Lung (tissue), 12 donors: ENCODE data around the gene FBXO27. TPM values are rescaled to one million over a fixed set of nuclear protein-coding genes. Genes with fewer than 3 reads are reported as not detected.

Source experiments
- ATAC-seq: fragments of 200-7000 bp; cut with Tn5 transposase; one replicate; pipeline ENCODE4 v1.9.1; 2020; ENCODE audit warnings: moderate number of reproducible peaks; ENCODE audit not compliant: insufficient read depth, low FRiP score
- DNase-seq, 3 donors: peaks; one replicate each; pipeline ENCODE4 v3.0.0-alpha.2; 2013 to 2017
- H3K27ac ChIP-seq, 2 donors: one replicate each; pipeline ENCODE4 v1.5.1; 2013; ENCODE audit warnings: mild to moderate bottlenecking in 2 of 2, moderate library complexity in 2 of 2, control low read depth in 1 of 2, inconsistent platforms in 1 of 2, low read depth in 1 of 2, low read length in 1 of 2
- H3K27me3 ChIP-seq, 3 donors: one replicate each; pipeline ENCODE4 v1.5.1; 2013; ENCODE audit warnings: low read length in 2 of 3; ENCODE audit not compliant: control insufficient read depth in 3 of 3, insufficient read depth in 3 of 3
- H3K36me3 ChIP-seq, 4 donors: one replicate each; pipeline ENCODE4 v1.5.1; 2013; ENCODE audit warnings: low read length in 4 of 4, mild to moderate bottlenecking in 1 of 4, moderate library complexity in 1 of 4; ENCODE audit not compliant: control insufficient read depth in 4 of 4, insufficient read depth in 4 of 4
- H3K4me1 ChIP-seq, 5 donors: one replicate each; pipeline ENCODE4 v1.5.1; 2013; ENCODE audit warnings: low read length in 5 of 5, mild to moderate bottlenecking in 2 of 5, moderate library complexity in 1 of 5; ENCODE audit not compliant: control insufficient read depth in 5 of 5, insufficient read depth in 5 of 5
- H3K4me3 ChIP-seq: one replicate; pipeline ENCODE4 v1.5.1; 2013; ENCODE audit warnings: mild to moderate bottlenecking, control low read depth, moderate library complexity
- H3K9ac ChIP-seq, 2 donors: one replicate each; pipeline ENCODE4 v1.5.1; 2013; ENCODE audit warnings: low read length in 2 of 2, control low read depth in 1 of 2; ENCODE audit not compliant: insufficient read depth in 1 of 2
- H3K9me3 ChIP-seq, 4 donors: one replicate each; pipeline ENCODE4 v1.5.1; 2013; ENCODE audit warnings: low read length in 3 of 4, mild to moderate bottlenecking in 1 of 4, moderate library complexity in 1 of 4; ENCODE audit not compliant: control insufficient read depth in 4 of 4, insufficient read depth in 3 of 4
- WGBS, 2 donors: extraction: QIAGEN DNeasy Blood & Tissue Kit; methylation state at CpG; one replicate each; pipeline ENCODE4 v1.1.7; 2013; 5-methylcytosine and 5-hydroxymethylcytosine counted together
- polyA plus RNA-seq, 2 donors: library from polyadenylated mRNA; stranded (reverse); fragments of 200-250 nt; gene quantifications; one replicate each; pipeline ENCODE4 v1.2.1, GENCODE V29; 2013
- total RNA-seq, 2 donors: library from RNA; depleted of rRNA in 1 of 2; stranded (reverse); fragments of >200 nt in 1 of 2; gene quantifications; one replicate each; pipeline ENCODE4 v1.2.1, GENCODE V29; 2014 to 2021
- TF ChIP-seq, protein P1 (sequence below): IDR thresholded peaks from 2 replicates; pipeline ENCODE4 v1.5.1; 2012; ENCODE audit warnings: mild to moderate bottlenecking; ENCODE audit errors: control extremely low read depth, extremely low read depth
- donor health status: control.
- donor health status: control.
- donor health status: Bipolar disorder and iron deficiency.
- donor health status: healthy.
- donor health status: DM: yes; HTN: yes; CAD: no.

Gene FBXO27
- total and polyA plus RNA-seq, 4 donors = 2.8 to 18.0 (median 5.6) TPM

DNA sequence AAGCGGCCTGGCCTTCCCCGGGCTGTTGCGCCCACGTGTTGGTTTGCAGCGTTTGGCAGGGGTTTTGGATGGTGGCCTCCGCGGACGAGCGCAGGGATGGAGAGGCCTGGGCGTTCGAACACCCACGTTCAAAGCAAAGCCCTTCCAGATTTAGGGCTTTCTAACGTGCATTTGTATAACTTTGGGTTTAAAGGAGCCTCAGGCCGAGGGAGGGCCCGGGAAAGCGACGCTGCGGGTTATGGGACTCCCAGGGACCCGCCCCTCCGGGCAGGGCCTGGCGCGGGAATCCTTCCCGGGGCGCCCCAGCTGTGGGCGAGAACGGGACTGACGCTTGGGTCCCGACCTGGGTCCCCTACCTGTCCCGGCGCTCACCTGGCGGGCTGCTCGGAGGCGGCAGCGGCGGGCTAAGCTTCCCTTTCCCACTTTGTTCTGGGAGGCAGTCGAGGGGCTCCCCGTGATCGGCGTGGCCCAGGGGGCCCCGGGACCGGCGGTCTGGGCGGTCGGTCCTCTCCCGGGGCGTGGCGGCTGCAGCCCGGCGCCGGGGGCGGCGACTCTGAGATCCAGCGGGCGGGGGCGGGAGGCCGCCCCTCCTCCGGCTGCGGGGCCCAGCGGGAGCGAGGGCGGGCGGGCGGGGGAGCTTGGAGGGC, 57.0 kb downstream of the FBXO27 start, which contains the start of gene FBXO17:
Gene FBXO17 (minus strand): TSS at position 529 of the 647 bp plus-strand sequence. CDS start 25,423 bp downstream, outside the sequence.
- Histone ChIP-seq H3K36me3 (peaks cover 0 to 2% (median 0%) of the 10 kb centered on the region in 4 donors), H3K27ac (peak within 1 kb of the TSS; percentile 43 to 76), H3K27me3 (no peaks in the 10 kb centered on the region), H3K4me3 (peak within 1 kb of the TSS; percentile 58), H3K9me3 (no peaks in the 10 kb centered on the region), H3K4me1 (peaks cover 0 to 16% (median 0%) of the 10 kb centered on the region in 5 donors), H3K9ac (peak within 1 kb of the TSS; percentile 26 to 60)
- TF ChIP-seq, protein P1, sequence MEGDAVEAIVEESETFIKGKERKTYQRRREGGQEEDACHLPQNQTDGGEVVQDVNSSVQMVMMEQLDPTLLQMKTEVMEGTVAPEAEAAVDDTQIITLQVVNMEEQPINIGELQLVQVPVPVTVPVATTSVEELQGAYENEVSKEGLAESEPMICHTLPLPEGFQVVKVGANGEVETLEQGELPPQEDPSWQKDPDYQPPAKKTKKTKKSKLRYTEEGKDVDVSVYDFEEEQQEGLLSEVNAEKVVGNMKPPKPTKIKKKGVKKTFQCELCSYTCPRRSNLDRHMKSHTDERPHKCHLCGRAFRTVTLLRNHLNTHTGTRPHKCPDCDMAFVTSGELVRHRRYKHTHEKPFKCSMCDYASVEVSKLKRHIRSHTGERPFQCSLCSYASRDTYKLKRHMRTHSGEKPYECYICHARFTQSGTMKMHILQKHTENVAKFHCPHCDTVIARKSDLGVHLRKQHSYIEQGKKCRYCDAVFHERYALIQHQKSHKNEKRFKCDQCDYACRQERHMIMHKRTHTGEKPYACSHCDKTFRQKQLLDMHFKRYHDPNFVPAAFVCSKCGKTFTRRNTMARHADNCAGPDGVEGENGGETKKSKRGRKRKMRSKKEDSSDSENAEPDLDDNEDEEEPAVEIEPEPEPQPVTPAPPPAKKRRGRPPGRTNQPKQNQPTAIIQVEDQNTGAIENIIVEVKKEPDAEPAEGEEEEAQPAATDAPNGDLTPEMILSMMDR = no peak
- ATAC-seq (peak; percentile 51), DNase-seq (peak; percentile 82 to 91 (median 84))
- 4 to 9% methylated on average over 58 to 63 of the region's 63 CpGs for WGBS, 2 donors

DNA sequence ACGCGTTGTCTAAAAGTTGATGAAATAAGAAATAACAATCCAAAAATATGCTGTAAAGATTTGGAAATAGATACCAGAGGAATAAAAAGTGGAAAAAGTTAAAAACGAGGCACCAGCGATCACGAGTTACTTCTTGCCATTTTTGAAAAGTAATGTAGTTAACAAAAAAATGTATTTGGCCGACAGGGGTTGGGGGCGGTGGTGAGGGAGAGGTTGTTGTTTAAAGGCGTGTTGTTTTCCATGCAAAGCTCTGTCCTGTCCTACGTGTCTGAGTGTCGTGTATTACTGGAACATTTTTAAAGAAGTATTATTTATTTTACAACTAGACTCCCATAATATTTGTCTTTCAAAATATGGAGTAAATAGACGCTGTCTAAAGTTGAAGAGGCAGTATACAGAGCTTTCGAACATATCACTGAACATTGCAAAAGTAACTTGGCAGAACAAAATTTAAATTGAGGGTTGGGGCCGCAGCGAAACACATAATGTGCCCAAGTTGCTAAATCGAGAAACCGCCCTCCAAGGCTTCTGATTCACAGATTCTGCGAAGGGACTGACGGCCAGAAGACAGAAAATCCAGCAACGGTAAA, 57.6 kb downstream of the FBXO27 start:
- DNase-seq (peak; percentile 51 to 77 (median 73)), ATAC-seq (no peak)
- no peaks in the 10 kb centered on the region for H3K27me3 ChIP-seq
- H3K4me3 ChIP-seq = peak overlapping the region; percentile 58
- H3K9me3 ChIP-seq = no peaks in the 10 kb centered on the region
- H3K27ac ChIP-seq = peak overlapping the region in 1 of 2 donors; percentile 76
- TF ChIP-seq, protein P1 = no peak
- WGBS, 2 donors = 53 to 75% methylated on average over 19 of the region's 19 CpGs
- H3K36me3 ChIP-seq = peaks cover 0 to 6% (median 0%) of the 10 kb centered on the region in 4 donors
- H3K9ac ChIP-seq = peak overlapping the region; percentile 15 to 59
- peaks cover 0 to 16% (median 0%) of the 10 kb centered on the region in 5 donors for H3K4me1 ChIP-seq

Other genes starting within 250 kb of the FBXO27 start
- gene LGALS7B, start 243.3 kb downstream of the FBXO27 start, total RNA-seq = 1 to 10 TPM in 1 of 2 donors, not detected in 1; 2.3 TPM
- 10 to 100 TPM; 12.2 to 16.3 TPM for gene LGALS7B, start 243.3 kb downstream of the FBXO27 start, polyA plus RNA-seq
- 1 to 10 TPM; 1.7 to 3.5 TPM for gene LGALS4, start 219.6 kb downstream of the FBXO27 start, total RNA-seq
- gene LGALS4, start 219.6 kb downstream of the FBXO27 start, polyA plus RNA-seq = 1 to 10 TPM in 1 of 2 donors, under 1 TPM in 1; 0.39 to 4.1 TPM
- gene ECH1, start 200.8 kb downstream of the FBXO27 start, total RNA-seq = 100 to 1,000 TPM in 1 of 2 donors, 10 to 100 TPM in 1; 57.3 to 205 TPM
- 100 to 1,000 TPM; 202 to 274 TPM for gene ECH1, start 200.8 kb downstream of the FBXO27 start, polyA plus RNA-seq
- gene HNRNPL, start 182.6 kb downstream of the FBXO27 start, total RNA-seq = 100 to 1,000 TPM; 233 to 298 TPM
- 100 to 1,000 TPM; 169 to 185 TPM for gene HNRNPL, start 182.6 kb downstream of the FBXO27 start, polyA plus RNA-seq
- gene RINL, start 154.3 kb downstream of the FBXO27 start, total RNA-seq = 10 to 100 TPM in 1 of 2 donors, 1 to 10 TPM in 1; 7.0 to 17.0 TPM
- 10 to 100 TPM; 13.8 to 24.0 TPM for gene RINL, start 154.3 kb downstream of the FBXO27 start, polyA plus RNA-seq
- gene SIRT2, start 132.9 kb downstream of the FBXO27 start, total RNA-seq = 10 to 100 TPM; 50.4 to 54.8 TPM
- 10 to 100 TPM; 35.5 to 46.7 TPM for gene SIRT2, start 132.9 kb downstream of the FBXO27 start, polyA plus RNA-seq
- 10 to 100 TPM; 12.8 to 37.3 TPM for gene NFKBIB, start 132.6 kb downstream of the FBXO27 start, total RNA-seq
- gene NFKBIB, start 132.6 kb downstream of the FBXO27 start, polyA plus RNA-seq = 10 to 100 TPM; 60.2 to 60.8 TPM
- under 1 TPM in 1 of 2 donors, not detected in 1; 0.46 TPM for gene CCER2, start 120.4 kb downstream of the FBXO27 start, total RNA-seq
- gene CCER2, start 120.4 kb downstream of the FBXO27 start, polyA plus RNA-seq = 1 to 10 TPM in 1 of 2 donors, under 1 TPM in 1; 0.19 to 1.2 TPM
- gene SARS2, start 101.8 kb downstream of the FBXO27 start, total RNA-seq = 10 to 100 TPM; 14.3 to 31.1 TPM
- 10 to 100 TPM; 17.6 to 34.6 TPM for gene SARS2, start 101.8 kb downstream of the FBXO27 start, polyA plus RNA-seq
- 10 to 100 TPM; 10.7 to 45.6 TPM for gene MRPS12, start 101.6 kb downstream of the FBXO27 start, total RNA-seq
- gene MRPS12, start 101.6 kb downstream of the FBXO27 start, polyA plus RNA-seq = 10 to 100 TPM; 28.1 to 63.5 TPM
- gene FBXO17, start 56.8 kb downstream of the FBXO27 start, total RNA-seq = 10 to 100 TPM; 10.4 to 18.8 TPM
- gene FBXO17, start 56.8 kb downstream of the FBXO27 start, polyA plus RNA-seq = 1 to 10 TPM; 5.1 to 7.5 TPM
- not detected for gene ACP7, start 51.8 kb upstream of the FBXO27 start, total RNA-seq
- gene ACP7, start 51.8 kb upstream of the FBXO27 start, polyA plus RNA-seq = under 1 TPM in 1 of 2 donors, not detected in 1; 0.03 TPM
- 10 to 100 TPM; 23.2 to 60.8 TPM for gene PAK4, start 93.2 kb upstream of the FBXO27 start, total RNA-seq
- gene PAK4, start 93.2 kb upstream of the FBXO27 start, polyA plus RNA-seq = 10 to 100 TPM; 34.8 to 38.5 TPM
- under 1 TPM; 0.09 to 0.97 TPM for gene NCCRP1, start 164.4 kb upstream of the FBXO27 start, total RNA-seq
- gene NCCRP1, start 164.4 kb upstream of the FBXO27 start, polyA plus RNA-seq = under 1 TPM; 0.05 to 0.26 TPM
- not detected for gene SYCN, start 171.7 kb upstream of the FBXO27 start, total RNA-seq
- under 1 TPM in 1 of 2 donors, not detected in 1; 0.18 TPM for gene SYCN, start 171.7 kb upstream of the FBXO27 start, polyA plus RNA-seq
- gene IFNL3, start 212.5 kb upstream of the FBXO27 start, total RNA-seq = not detected
- gene IFNL3, start 212.5 kb upstream of the FBXO27 start, polyA plus RNA-seq = not detected
- not detected for gene IFNL4, start 216.3 kb upstream of the FBXO27 start, total RNA-seq
- gene IFNL4, start 216.3 kb upstream of the FBXO27 start, polyA plus RNA-seq = not detected
- gene IFNL2, start 235.8 kb upstream of the FBXO27 start, total RNA-seq = not detected
- not detected for gene IFNL2, start 235.8 kb upstream of the FBXO27 start, polyA plus RNA-seq